Suppressor macrophage (primary cell): ENCODE results near the gene NKD1.

ENCODE experiments used
- DNase-seq, 4 experiments: peaks; one replicate each; pipeline ENCODE4 v3.0.0-alpha.2; 2020 to 2022

NKD1 gene

DNA sequence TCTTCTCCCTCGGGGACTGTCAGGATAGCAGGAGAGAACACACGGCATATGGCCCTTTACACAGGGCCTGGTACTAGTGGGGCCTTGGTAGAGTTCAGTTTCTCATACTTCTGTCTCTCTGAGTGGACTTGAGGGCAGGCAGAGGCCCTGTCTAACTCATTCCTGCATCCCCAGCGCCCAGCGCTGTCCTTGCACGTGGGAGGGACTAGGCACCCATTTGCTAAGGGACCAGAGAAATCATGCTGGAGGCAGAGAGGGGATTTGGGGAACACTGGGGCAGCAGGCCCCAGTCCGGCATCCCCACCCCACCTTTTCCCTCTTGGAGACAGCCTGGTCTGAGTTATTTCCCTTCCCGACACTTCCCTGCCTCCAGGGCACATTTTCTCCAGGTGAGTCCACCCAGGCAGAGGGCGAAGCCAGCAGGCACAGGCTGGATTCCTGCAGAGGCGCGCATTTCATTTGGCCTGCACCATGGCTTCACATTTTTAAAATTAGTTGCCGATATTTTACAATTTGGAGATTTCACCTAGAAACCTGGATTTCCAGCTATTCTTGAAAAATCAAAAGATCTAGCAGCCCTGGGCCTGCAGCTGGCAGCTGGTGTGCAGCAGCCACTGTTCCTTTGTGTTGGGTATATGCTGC is 9.7 kb upstream of the NKD1 start:
- DNase-seq, result no peak

DNA sequence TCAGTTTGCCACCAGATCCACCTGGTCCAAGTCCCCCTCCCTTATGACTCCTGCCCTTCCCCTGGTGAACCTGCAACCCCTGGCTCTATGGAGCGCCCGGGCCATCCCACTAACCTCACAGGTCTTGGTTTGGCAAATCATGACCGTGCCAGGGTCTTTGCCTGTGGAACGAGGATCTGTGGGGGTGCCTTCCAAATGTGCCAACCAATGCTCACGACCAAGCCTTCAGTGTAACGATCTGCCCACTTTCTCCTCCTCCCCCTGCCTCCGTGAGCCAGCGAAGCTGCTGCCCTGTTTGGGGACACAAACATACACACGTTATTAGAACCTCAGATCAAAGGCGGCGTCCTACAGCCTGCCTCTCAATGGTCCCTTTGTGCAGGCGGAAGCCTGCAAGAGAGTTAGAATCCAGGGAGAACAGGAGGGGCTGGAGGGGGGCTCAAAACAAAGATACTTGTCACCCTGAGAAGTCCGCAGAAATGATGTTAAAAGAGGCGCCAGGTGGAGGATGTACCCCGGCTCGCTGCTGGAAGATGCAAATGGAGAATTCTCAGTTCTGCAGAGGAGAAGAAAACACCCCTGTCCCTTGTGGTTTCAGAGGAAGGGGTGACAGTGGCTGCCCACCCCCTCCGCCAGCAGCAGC is 9.0 kb upstream of the NKD1 start:
- DNase-seq, result no peak

GRCh38 chr16:50539822-50540710 is 8.1 kb upstream of the NKD1 start:
- DNase-seq, result no peak

- no peak for DNase-seq
Observed at GRCh38 chr16:50540711-50541007, 7.5 kb upstream of the NKD1 start.

GRCh38 chr16:50542703-50543102 is 5.5 kb upstream of the NKD1 start:
- no peak for DNase-seq

- DNase-seq, result no peak
Observed at GRCh38 chr16:50546125-50546524, 2.1 kb upstream of the NKD1 start.

DNA sequence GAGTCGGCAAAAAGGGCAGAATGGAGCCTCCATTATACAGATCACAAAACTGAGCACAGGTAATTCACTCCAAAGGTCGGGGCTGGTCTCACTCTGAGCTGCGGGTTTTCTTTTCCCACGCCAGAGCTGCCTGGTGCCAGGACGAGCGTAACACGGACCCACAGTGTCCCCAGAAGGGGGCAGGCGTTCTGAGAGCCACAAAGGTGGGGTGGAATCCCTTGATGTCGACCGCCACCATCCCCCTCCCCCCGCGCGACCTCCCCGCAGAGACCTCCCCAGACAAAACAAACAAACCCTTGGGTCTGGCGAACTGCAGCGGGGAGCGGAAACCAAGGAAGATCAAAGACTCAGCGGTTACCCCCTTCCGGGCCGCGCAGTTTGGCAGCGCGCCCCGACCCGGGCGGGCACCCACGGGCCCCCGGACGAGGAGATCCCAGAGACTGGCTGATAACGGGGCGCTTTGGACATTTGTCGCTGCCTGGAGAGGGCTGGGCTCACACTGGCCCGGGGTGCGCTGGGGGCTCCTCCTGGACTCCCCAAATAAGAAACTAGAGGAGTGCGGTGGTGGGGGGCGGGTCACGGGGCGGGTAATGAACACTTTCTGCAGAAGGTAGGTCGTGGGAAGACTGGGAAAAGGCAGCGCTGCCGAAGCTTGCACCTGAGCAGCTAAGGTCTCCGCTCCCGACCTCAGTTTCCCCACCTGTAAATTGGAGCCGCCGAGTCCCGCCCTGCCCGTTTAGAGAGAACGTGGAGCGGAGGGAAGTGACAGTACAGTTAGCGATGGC is 664 bp upstream of the NKD1 start:
- peak; percentile 24 to 65 (median 49) for DNase-seq

DNA sequence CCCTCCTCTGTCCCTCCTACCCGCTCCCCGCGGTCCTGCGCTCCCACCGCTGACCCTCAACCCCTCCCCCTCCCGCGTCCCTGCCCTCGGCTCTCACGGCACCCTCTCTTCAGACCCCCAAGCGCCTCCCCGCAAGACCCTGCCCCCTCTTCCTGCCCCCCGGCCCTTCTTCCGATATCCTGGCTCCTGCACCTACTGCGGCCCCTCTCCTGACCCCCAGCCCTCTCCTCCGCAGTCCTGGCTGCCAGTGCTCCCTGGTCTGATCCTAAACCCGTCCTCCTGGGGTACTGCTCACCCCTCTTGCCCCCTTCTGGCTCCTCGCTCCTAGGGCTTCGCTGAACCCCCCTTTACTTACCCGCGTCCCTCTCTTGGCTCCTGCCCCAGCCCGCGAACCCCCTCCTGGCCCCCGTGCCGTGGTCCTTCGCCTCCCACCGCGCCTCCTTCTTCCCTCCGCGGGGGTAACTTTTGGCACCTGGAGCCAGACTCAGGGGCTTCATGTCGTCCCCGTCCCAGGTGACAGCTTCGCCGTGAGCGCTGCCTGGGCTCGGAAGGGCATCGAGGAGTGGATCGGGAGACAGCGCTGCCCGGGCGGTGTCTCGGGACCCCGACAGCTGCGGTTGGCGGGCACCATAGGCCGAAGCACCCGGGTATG is 839 bp downstream of the NKD1 start:
- no peak for DNase-seq

DNA sequence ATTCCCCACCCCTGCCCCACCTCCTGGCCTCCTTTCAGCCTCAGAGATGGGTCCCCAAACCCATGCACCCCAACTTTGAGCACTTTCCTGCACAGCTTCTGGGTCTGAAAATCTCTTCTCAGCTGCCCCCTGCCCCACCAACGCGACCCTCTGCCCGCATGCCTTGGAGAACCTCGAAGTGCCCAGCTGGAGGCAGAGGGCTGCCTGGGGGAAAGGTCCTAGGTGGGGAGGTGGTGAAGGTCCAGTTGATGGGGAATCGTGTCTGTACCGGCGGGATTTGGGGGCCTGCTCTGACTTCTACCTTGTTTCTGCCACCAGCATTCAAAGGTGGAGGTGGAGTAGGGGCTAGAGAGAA is 1.3 kb downstream of the NKD1 start:
- DNase-seq, result no peak

GRCh38 chr16:50550035-50550434 is 1.8 kb downstream of the NKD1 start:
- DNase-seq, result no peak

GRCh38 chr16:50550866-50551641 is 2.9 kb downstream of the NKD1 start:
- no peak for DNase-seq

- no peak for DNase-seq
Observed at GRCh38 chr16:50552476-50553101, 4.4 kb downstream of the NKD1 start.

GRCh38 chr16:50553182-50553710 is 5.0 kb downstream of the NKD1 start:
- no peak for DNase-seq

DNA sequence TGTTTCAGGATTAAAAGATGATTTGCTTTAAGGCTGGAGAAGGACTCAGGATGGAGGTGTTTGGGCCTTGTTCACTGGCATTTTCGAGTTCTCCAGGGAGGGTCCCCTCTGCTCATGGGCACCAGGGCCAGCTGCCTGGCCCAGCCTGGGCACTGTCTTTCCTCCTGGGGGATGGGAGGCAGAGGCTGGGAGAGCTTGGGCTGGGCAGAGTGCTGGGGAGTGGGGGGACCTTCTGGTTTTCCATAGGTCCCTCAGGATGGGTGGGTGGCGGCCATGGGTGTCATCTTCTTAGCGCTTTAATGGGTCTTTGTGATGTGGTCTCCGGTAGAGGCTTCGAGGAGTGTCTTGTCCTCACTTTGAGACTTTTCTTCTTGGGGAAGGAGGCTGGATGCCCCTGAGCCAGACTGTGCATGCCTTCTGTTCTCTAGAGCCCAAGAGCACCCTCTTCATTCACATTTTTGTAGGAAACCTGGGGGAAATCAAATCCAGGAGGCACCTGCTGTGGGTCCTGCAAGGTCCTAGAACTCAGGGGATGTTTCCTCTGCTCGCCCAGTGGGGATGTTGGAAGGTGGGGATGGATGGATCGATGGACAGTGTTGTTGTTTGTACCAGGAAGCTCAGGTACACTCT is 5.7 kb downstream of the NKD1 start:
- DNase-seq, result no peak

DNA sequence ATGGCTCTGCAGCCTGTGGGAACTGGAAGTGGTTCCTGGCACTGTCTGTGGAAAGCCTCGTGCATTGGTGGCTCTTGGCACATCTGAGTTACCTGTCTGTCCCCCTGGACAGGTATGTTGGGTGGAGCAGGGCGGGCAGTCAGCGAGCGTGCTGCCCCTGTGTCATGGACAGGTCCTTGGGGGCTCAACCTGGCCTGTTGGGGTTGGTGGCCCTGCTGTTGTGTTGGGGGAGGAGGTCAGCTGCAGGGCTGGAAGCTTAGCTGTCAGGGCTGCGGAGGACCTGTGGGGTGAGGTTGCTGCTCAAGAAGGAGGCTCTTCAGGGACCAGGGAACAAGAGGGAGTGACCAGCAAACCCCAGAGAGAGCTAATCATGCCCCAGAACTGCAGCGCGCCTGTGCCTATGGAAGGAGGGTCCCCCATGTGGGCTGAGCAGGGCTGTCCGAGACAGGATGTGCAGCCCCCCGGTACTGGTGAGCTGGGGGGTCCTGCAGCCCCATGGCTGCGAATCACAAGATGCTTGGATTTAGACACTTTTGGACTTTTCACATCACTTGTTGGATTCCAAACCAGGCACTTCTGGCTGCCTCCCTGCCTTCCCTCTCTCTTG is 7.2 kb downstream of the NKD1 start:
- DNase-seq, result no peak

GRCh38 chr16:50555952-50556673 is 7.9 kb downstream of the NKD1 start:
- no peak for DNase-seq

DNA sequence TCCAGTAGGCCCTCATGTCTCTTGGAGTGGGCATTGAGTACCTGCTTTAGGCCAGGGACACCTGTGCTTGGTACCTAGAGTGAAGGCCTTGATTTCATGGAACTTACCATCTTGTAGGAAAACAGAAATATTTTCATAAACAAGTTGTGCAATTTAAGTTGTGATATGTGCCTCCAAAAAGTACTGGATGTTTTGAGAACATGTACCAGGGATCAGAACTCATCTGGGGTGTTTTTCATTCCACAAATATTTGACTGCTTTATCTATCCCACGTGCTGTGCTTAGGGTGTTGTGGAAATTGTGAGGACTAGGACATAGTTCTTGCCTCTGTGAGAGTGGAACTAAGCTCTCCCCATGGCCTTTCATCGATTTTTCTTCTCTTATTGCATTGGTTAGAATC is 8.8 kb downstream of the NKD1 start:
- no peak for DNase-seq

- no peak for DNase-seq
Observed at GRCh38 chr16:50558913-50559312, 10.7 kb downstream of the NKD1 start.

DNA sequence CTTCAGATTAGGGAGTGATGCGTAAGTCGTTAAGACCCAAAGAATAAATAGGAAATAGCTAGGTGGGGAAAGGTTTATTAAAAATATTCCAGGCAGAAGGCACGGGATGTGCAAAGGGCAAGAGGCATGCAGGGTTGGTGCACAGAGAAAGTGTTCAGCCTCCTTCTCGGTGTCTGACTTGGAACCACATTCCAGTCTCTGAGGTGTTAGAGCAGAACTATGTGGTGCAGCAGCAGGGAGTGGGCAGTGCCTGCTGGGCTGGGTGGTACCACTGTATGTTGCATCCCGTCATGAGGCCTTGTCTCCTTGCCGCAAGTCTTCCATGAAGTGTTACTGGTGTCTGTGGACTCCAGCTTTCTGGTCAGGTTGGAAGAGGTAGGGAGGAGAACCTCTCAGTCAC is 11.1 kb downstream of the NKD1 start:
- DNase-seq, result no peak
